ENCODE results near the gene GFOD2. TPM values are rescaled to one million over a fixed set of nuclear protein-coding genes. Genes with fewer than 3 reads are reported as not detected.
A peak's percentile ranks its signal among the peaks of the same experiment; 100 is the strongest.

Gene GFOD2
- total and polyA plus RNA-seq, 2 experiments from 2014 or later: 9.8 to 12.4 TPM

- H3K27me3 ChIP-seq: no peaks in the 10 kb centered on the region
- H3K4me1 ChIP-seq (ENCODE audit: insufficient read depth): peaks cover 14% of the 10 kb centered on the region
- H4K20me1 ChIP-seq (ENCODE audit: insufficient read depth, poor library complexity, severe bottlenecking): no peaks in the 10 kb centered on the region
- no peaks in the 10 kb centered on the region for H3K36me3 ChIP-seq (replicated peaks; ENCODE audit: insufficient read depth, low read depth)
- peak overlapping the region; percentile 96 for H3K4me3 ChIP-seq
- DNase-seq (ENCODE audit: low spot score): peak; percentile 59
- no peaks in the 10 kb centered on the region for H3K9me3 ChIP-seq (ENCODE audit: low read depth)
- no peaks in the 10 kb centered on the region for H3K79me2 ChIP-seq
- 2% methylated on average over 31 of the region's 46 CpGs for WGBS (ENCODE audit: low lambda C conversion rate, missing lambda C conversion rate)
- no peak for TF ChIP-seq EZH2phosphoT487 (IDR thresholded peaks at IDR 0.05; ENCODE audit: low read depth, severe bottlenecking, unreplicated experiment)
- TF ChIP-seq, protein P1, sequence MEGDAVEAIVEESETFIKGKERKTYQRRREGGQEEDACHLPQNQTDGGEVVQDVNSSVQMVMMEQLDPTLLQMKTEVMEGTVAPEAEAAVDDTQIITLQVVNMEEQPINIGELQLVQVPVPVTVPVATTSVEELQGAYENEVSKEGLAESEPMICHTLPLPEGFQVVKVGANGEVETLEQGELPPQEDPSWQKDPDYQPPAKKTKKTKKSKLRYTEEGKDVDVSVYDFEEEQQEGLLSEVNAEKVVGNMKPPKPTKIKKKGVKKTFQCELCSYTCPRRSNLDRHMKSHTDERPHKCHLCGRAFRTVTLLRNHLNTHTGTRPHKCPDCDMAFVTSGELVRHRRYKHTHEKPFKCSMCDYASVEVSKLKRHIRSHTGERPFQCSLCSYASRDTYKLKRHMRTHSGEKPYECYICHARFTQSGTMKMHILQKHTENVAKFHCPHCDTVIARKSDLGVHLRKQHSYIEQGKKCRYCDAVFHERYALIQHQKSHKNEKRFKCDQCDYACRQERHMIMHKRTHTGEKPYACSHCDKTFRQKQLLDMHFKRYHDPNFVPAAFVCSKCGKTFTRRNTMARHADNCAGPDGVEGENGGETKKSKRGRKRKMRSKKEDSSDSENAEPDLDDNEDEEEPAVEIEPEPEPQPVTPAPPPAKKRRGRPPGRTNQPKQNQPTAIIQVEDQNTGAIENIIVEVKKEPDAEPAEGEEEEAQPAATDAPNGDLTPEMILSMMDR (IDR thresholded peaks at IDR 0.05; ENCODE audit: poor library complexity): no peak
- no peak for TF ChIP-seq EZH2 (IDR thresholded peaks at IDR 0.05; ENCODE audit: borderline replicate concordance)
- peak overlapping the region; percentile 98 for H2AFZ ChIP-seq
- H3K4me2 ChIP-seq: peak overlapping the region; percentile 94
- peak overlapping the region; percentile 64 for H3K27ac ChIP-seq
- no peaks in the 10 kb centered on the region for H3K9me2 ChIP-seq (replicated peaks; ENCODE audit: insufficient read depth)
These were observed 53.0 kb downstream of the GFOD2 start for GRCh38 chr16:67666032-67666551.

DNA sequence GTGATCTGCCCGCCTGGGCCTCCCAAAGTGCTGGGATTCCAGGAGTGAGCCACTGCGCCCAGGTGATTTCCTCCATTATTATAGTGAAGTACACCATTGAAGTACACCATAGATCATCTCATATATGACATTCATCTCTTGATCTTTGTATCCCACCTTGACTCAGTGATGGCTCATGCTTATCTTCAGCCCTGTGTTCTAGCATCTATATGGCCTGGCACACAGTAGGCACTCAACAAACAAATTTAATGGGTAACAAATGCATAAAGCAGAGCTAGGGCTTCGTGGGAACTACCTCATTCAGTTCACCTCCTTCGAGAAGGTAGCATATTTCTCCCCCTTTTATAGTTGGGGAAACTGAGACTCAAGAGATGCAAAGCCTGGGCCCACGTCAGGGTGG is 53.5 kb downstream of the GFOD2 start:
- no peaks in the 10 kb centered on the region for H3K9me3 ChIP-seq (ENCODE audit: low read depth)
- H3K4me3 ChIP-seq: no peak overlapping the region
- no peaks in the 10 kb centered on the region for H3K27me3 ChIP-seq
- H3K36me3 ChIP-seq (replicated peaks; ENCODE audit: insufficient read depth, low read depth): no peaks in the 10 kb centered on the region
- no peaks in the 10 kb centered on the region for H3K79me2 ChIP-seq
- no peaks in the 10 kb centered on the region for H3K9me2 ChIP-seq (replicated peaks; ENCODE audit: insufficient read depth)
- peak overlapping the region; percentile 98 for H2AFZ ChIP-seq
- H3K4me1 ChIP-seq (ENCODE audit: insufficient read depth): peaks cover 14% of the 10 kb centered on the region
- peak overlapping the region; percentile 94 for H3K4me2 ChIP-seq
- DNase-seq (ENCODE audit: low spot score): no peak
- no peaks in the 10 kb centered on the region for H4K20me1 ChIP-seq (ENCODE audit: insufficient read depth, poor library complexity, severe bottlenecking)
- WGBS (ENCODE audit: low lambda C conversion rate, missing lambda C conversion rate): 72% methylated on average over 5 of the region's 5 CpGs
- H3K27ac ChIP-seq: no peak overlapping the region
- TF ChIP-seq, protein P1 (IDR thresholded peaks at IDR 0.05; ENCODE audit: poor library complexity): no peak
- no peak for TF ChIP-seq EZH2 (IDR thresholded peaks at IDR 0.05; ENCODE audit: borderline replicate concordance)
- no peak for TF ChIP-seq EZH2phosphoT487 (IDR thresholded peaks at IDR 0.05; ENCODE audit: low read depth, severe bottlenecking, unreplicated experiment)

DNA sequence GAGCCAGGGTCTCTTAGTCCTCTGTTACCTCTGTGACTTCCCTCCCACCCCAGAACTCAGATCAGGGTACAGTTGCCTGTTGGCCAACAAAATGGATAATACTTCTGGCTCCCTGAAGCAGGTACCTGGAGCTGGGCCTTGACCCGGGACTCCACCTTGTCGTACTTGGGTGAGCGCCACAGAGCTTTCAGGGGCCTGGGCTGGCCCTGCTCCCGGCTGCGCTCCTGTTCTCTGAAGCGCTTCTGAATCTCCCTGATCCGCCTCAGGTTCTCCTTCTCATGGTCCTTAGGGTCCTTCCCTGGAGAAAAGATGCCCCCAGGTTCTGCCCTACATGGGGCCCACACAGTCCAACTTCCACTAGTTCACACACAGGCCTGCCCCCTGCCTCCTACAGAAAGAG is 54.2 kb downstream of the GFOD2 start:
- Histone ChIP-seq H3K4me1 (ENCODE audit: insufficient read depth) (peaks cover 14% of the 10 kb centered on the region), H3K79me2 (no peaks in the 10 kb centered on the region), H2AFZ (no peak overlapping the region), H3K36me3 (replicated peaks; ENCODE audit: insufficient read depth, low read depth) (no peaks in the 10 kb centered on the region), H3K27me3 (no peaks in the 10 kb centered on the region), H3K4me3 (no peak overlapping the region), H3K4me2 (no peak overlapping the region), H3K9me2 (replicated peaks; ENCODE audit: insufficient read depth) (no peaks in the 10 kb centered on the region), H3K9me3 (ENCODE audit: low read depth) (no peaks in the 10 kb centered on the region), H3K27ac (no peak overlapping the region), H4K20me1 (ENCODE audit: insufficient read depth, poor library complexity, severe bottlenecking) (no peaks in the 10 kb centered on the region)
- TF ChIP-seq, protein P1 (IDR thresholded peaks at IDR 0.05; ENCODE audit: poor library complexity): no peak
- TF ChIP-seq EZH2phosphoT487 (IDR thresholded peaks at IDR 0.05; ENCODE audit: low read depth, severe bottlenecking, unreplicated experiment) (no peak), EZH2 (IDR thresholded peaks at IDR 0.05; ENCODE audit: borderline replicate concordance) (no peak)
- WGBS (ENCODE audit: low lambda C conversion rate, missing lambda C conversion rate): 98% methylated on average over 7 of the region's 7 CpGs
- DNase-seq (ENCODE audit: low spot score): no peak

Data from hepatocyte (in vitro differentiated cells).